Smooth muscle cell of the brain vasculature (primary cell): ENCODE results near the gene CST7.
"Not testable (repeated sequence)": the region's sequence is repeated elsewhere in the genome, so short reads cannot be mapped to it uniquely, and the experiment has no call there.

Experiments used
- DNase-seq: peaks from one replicate; pipeline ENCODE4 v3.0.0-alpha.2; 2012; ENCODE audit warnings: low read depth, low spot score

The CST7 gene

GRCh38 chr20:24948939-24949679 lies at the start of gene CST7:
TSS of gene CST7 (plus strand) at chr20:24949269. CDS start at chr20:24949506, 237 bp downstream.
- DNase-seq, result no peak

- DNase-seq, result no peak
Measured at GRCh38 chr20:24906806-24907205, 42.3 kb upstream of the CST7 start.

- no peak for DNase-seq
Measured at GRCh38 chr20:24908642-24909041, 40.4 kb upstream of the CST7 start.

GRCh38 chr20:24909086-24909780 lies 39.8 kb upstream of the CST7 start:
- no peak for DNase-seq

GRCh38 chr20:24909861-24910260 lies 39.2 kb upstream of the CST7 start:
- no peak for DNase-seq

GRCh38 chr20:24910461-24910860 lies 38.6 kb upstream of the CST7 start:
- DNase-seq, result no peak

- DNase-seq, result no peak
Measured at GRCh38 chr20:24911461-24911860, 37.6 kb upstream of the CST7 start.

- no peak for DNase-seq
Measured at GRCh38 chr20:24912397-24913075, 36.5 kb upstream of the CST7 start.

GRCh38 chr20:24913076-24913628 lies 35.9 kb upstream of the CST7 start:
- no peak for DNase-seq

- DNase-seq, result no peak
Measured at GRCh38 chr20:24914388-24915241, 34.5 kb upstream of the CST7 start.

- no peak for DNase-seq
Measured at GRCh38 chr20:24915440-24915839, 33.6 kb upstream of the CST7 start.

GRCh38 chr20:24915892-24916291 lies 33.2 kb upstream of the CST7 start:
- no peak for DNase-seq

- no peak for DNase-seq
Measured at GRCh38 chr20:24916412-24916811, 32.7 kb upstream of the CST7 start.

GRCh38 chr20:24917056-24917455 lies 32.0 kb upstream of the CST7 start:
- DNase-seq, result no peak

- DNase-seq, result peak; percentile 46
Measured at GRCh38 chr20:24917797-24918578, 31.1 kb upstream of the CST7 start.

- no peak for DNase-seq
Measured at GRCh38 chr20:24918579-24919566, 30.2 kb upstream of the CST7 start.

- not testable (repeated sequence) for DNase-seq
Measured at GRCh38 chr20:24919665-24920064, 29.4 kb upstream of the CST7 start.

GRCh38 chr20:24920706-24921105 lies 28.4 kb upstream of the CST7 start:
- DNase-seq, result not testable (repeated sequence)

- DNase-seq, result not testable (repeated sequence)
Measured at GRCh38 chr20:24929259-24929658, 19.8 kb upstream of the CST7 start.
